Measurements from ENCODE around the gene UBP1. TPM values are rescaled to one million over a fixed set of nuclear protein-coding genes. Genes with fewer than 3 reads are reported as not detected.

UBP1 gene
- total and polyA plus RNA-seq, 9 of the 15 experiments (the other 6 are each of a cell fraction or from before 2014, with no cell fraction given) = 13.6 to 143 (median 79.6) TPM

- peak; percentile 91 for TF ChIP-seq ARID4B (CRISPR knock-in tag; IDR thresholded peaks at IDR 0.05)
- no peak for TF ChIP-seq OTX1 (CRISPR knock-in tag; IDR thresholded peaks at IDR 0.05)
- no peak for TF ChIP-seq PTBP1 (IDR thresholded peaks at IDR 0.05; ENCODE audit: low read depth, low read length)
- peak; percentile 47 for TF ChIP-seq HMGN3 (IDR thresholded peaks at IDR 0.05; ENCODE audit: borderline replicate concordance, extremely low read depth, insufficient read length, low read depth, low read length)
- TF ChIP-seq SRSF1 (IDR thresholded peaks at IDR 0.05; ENCODE audit: low read depth, low read length) = no peak
- TF ChIP-seq ZNF146 (CRISPR knock-in tag; IDR thresholded peaks at IDR 0.05; ENCODE audit: unreplicated experiment) = no peak
- TF ChIP-seq POLR2AphosphoS2 (IDR thresholded peaks at IDR 0.05; ENCODE audit: low read length) = no peak
- TF ChIP-seq FOXA3 (CRISPR knock-in tag; conservative IDR thresholded peaks at IDR 0.05 in 1 of 2, IDR thresholded peaks at IDR 0.05 in 1 of 2) = peak in 1 of 2 experiments; percentile 76; a peak in 1 of 4 replicates
- TF ChIP-seq ZC3H11A (IDR thresholded peaks at IDR 0.05; ENCODE audit: low read depth, low read length) = no peak
- no peak for TF ChIP-seq ZNF232 (CRISPR knock-in tag; IDR thresholded peaks at IDR 0.05)
- TF ChIP-seq DLX4 (CRISPR knock-in tag; IDR thresholded peaks at IDR 0.05) = no peak
- no peak for TF ChIP-seq TAF15 (IDR thresholded peaks at IDR 0.05; ENCODE audit: low read depth, low read length)
- TF ChIP-seq ZNF274 (IDR thresholded peaks at IDR 0.05; ENCODE audit: borderline replicate concordance, low read depth, low read length) = no peak
- no peak for TF ChIP-seq BCL6 (CRISPR knock-in tag; IDR thresholded peaks at IDR 0.05)
- no peak for TF ChIP-seq TCF7L2 (IDR thresholded peaks at IDR 0.05; ENCODE audit: low read depth, low read length)
- TF ChIP-seq ZNF589 (CRISPR knock-in tag; IDR thresholded peaks at IDR 0.05; ENCODE audit: low read depth) = peak; percentile 62; the same call in 1 of the 2 replicates
- no peak for TF ChIP-seq ZBTB26 (CRISPR knock-in tag; IDR thresholded peaks at IDR 0.05)
- no peak for TF ChIP-seq HIVEP1 (CRISPR knock-in tag; IDR thresholded peaks at IDR 0.05)
- TF ChIP-seq ZNF324 (CRISPR knock-in tag; IDR thresholded peaks at IDR 0.05) = no peak
- no peak for TF ChIP-seq PHB2 (IDR thresholded peaks at IDR 0.05; ENCODE audit: low read depth)
- TF ChIP-seq ATF2 (CRISPR knock-in tag; IDR thresholded peaks at IDR 0.05) = peak; percentile 70; the same call in 1 of the 2 replicates
- TF ChIP-seq IRF2 (CRISPR knock-in tag; IDR thresholded peaks at IDR 0.05) = no peak
Observed at GRCh38 chr3:33439546-33440327, 468 bp downstream of the UBP1 start (continued).
